Measurements from ENCODE around the gene SGO2.

Gene SGO2

GRCh38 chr2:200525882-200526651 lies at the start of gene SGO2:
TSS of gene SGO2 (plus strand) at chr2:200526207. CDS start at chr2:200532976, 6,769 bp downstream.
- in situ Hi-C loops (cut with MboI; ENCODE audit: low sequenced_read_pairs), result no loop called here

- in situ Hi-C loops (cut with MboI; ENCODE audit: low sequenced_read_pairs), result loop anchor here (25.0 kb wide), 1 partner anchor 515 kb away; the partner anchor contains the start of genes MAIP1 and TYW5
Observed at GRCh38 chr2:200476836-200477235, 49.2 kb upstream of the SGO2 start.

GRCh38 chr2:200477667-200478131 lies 48.3 kb upstream of the SGO2 start:
- in situ Hi-C loops (cut with MboI; ENCODE audit: low sequenced_read_pairs), result loop anchor here (25.0 kb wide), 1 partner anchor 515 kb away; the partner anchor contains the start of genes MAIP1 and TYW5

- in situ Hi-C loops (cut with MboI; ENCODE audit: low sequenced_read_pairs), result loop anchor here (25.0 kb wide), 1 partner anchor 517 kb away; the partner anchor contains the start of genes MAIP1 and TYW5
Observed at GRCh38 chr2:200479692-200480265, 46.2 kb upstream of the SGO2 start.

GRCh38 chr2:200482194-200482593 lies 43.8 kb upstream of the SGO2 start:
- in situ Hi-C loops (cut with MboI; ENCODE audit: low sequenced_read_pairs), result loop anchor here (25.0 kb wide), 1 partner anchor 520 kb away; the partner anchor contains the start of genes MAIP1 and TYW5

GRCh38 chr2:200483729-200484198 lies 42.2 kb upstream of the SGO2 start:
- in situ Hi-C loops (cut with MboI; ENCODE audit: low sequenced_read_pairs), result loop anchor here (25.0 kb wide), 1 partner anchor 521 kb away; the partner anchor contains the start of genes MAIP1 and TYW5

GRCh38 chr2:200484934-200485333 lies 41.1 kb upstream of the SGO2 start:
- in situ Hi-C loops (cut with MboI; ENCODE audit: low sequenced_read_pairs), result loop anchor here (25.0 kb wide), 1 partner anchor 523 kb away; the partner anchor contains the start of genes MAIP1 and TYW5

GRCh38 chr2:200486529-200486928 lies 39.5 kb upstream of the SGO2 start:
- in situ Hi-C loops (cut with MboI; ENCODE audit: low sequenced_read_pairs), result loop anchor here (25.0 kb wide), 1 partner anchor 524 kb away; the partner anchor contains the start of genes MAIP1 and TYW5

- in situ Hi-C loops (cut with MboI; ENCODE audit: low sequenced_read_pairs), result loop anchor here (25.0 kb wide), 1 partner anchor 526 kb away; the partner anchor contains the start of genes MAIP1 and TYW5
Observed at GRCh38 chr2:200488169-200488568, 37.8 kb upstream of the SGO2 start.

- in situ Hi-C loops (cut with MboI; ENCODE audit: low sequenced_read_pairs), result loop anchor here (25.0 kb wide), 1 partner anchor 528 kb away; the partner anchor contains the start of genes MAIP1 and TYW5
Observed at GRCh38 chr2:200490001-200490400, 36.0 kb upstream of the SGO2 start.

- in situ Hi-C loops (cut with MboI; ENCODE audit: low sequenced_read_pairs), result loop anchor here (25.0 kb wide), 1 partner anchor 530 kb away; the partner anchor contains the start of genes MAIP1 and TYW5
Observed at GRCh38 chr2:200492656-200493055, 33.4 kb upstream of the SGO2 start.

GRCh38 chr2:200494048-200494447 lies 32.0 kb upstream of the SGO2 start:
- in situ Hi-C loops (cut with MboI; ENCODE audit: low sequenced_read_pairs), result loop anchor here (25.0 kb wide), 1 partner anchor 532 kb away; the partner anchor contains the start of genes MAIP1 and TYW5

- in situ Hi-C loops (cut with MboI; ENCODE audit: low sequenced_read_pairs), result loop anchor here (25.0 kb wide), 1 partner anchor 534 kb away; the partner anchor contains the start of genes MAIP1 and TYW5
Observed at GRCh38 chr2:200496696-200497095, 29.3 kb upstream of the SGO2 start.

GRCh38 chr2:200498402-200499162 lies 27.4 kb upstream of the SGO2 start:
- in situ Hi-C loops (cut with MboI; ENCODE audit: low sequenced_read_pairs), result loop anchor here (25.0 kb wide), 1 partner anchor 536 kb away; the partner anchor contains the start of genes MAIP1 and TYW5

- in situ Hi-C loops (cut with MboI; ENCODE audit: low sequenced_read_pairs), result no loop called here
Observed at GRCh38 chr2:200502196-200502595, 23.8 kb upstream of the SGO2 start.

- in situ Hi-C loops (cut with MboI; ENCODE audit: low sequenced_read_pairs), result no loop called here
Observed at GRCh38 chr2:200506679-200507078, 19.3 kb upstream of the SGO2 start.

GRCh38 chr2:200507179-200507578 lies 18.8 kb upstream of the SGO2 start:
- in situ Hi-C loops (cut with MboI; ENCODE audit: low sequenced_read_pairs), result no loop called here

- in situ Hi-C loops (cut with MboI; ENCODE audit: low sequenced_read_pairs), result no loop called here
Observed at GRCh38 chr2:200509235-200509611, 16.8 kb upstream of the SGO2 start.

GRCh38 chr2:200509612-200510433 lies 16.2 kb upstream of the SGO2 start, which contains the start of gene KCTD18:
TSS of gene KCTD18 (minus strand) at chr2:200510068. CDS start at chr2:200507016, 3,052 bp downstream.
- in situ Hi-C loops (cut with MboI; ENCODE audit: low sequenced_read_pairs), result no loop called here

Measured in HL-60/S4 treated with phorbol 12-myristate 13-acetate at 8.2 ng/mL for 4 days and 3 days (cell line).